Stomach (tissue), 4 donors: ENCODE results near the gene MUC6.

Source experiments
- EP300 ChIP-seq: sonication (generic); formaldehyde crosslinking; IDR thresholded peaks from one replicate; pipeline ENCODE4 v1.6.1; 2017; ENCODE audit warnings: antibody characterized with exemption
- POLR2AphosphoS5 ChIP-seq, 3 donors: sonication (generic); formaldehyde crosslinking; IDR thresholded peaks; one replicate each; pipeline ENCODE4 v1.6.1; 2016; ENCODE audit warnings: antibody characterized with exemption in 3 of 3
- TF ChIP-seq, protein P1 (sequence below), 7 experiments: fragments of 450-650 bp in 4 of 7; fragments of 200-600 bp in 3 of 7; sonication (generic) in 3 of 7; IDR thresholded peaks; one replicate each; pipeline ENCODE4 v1.5.1; 2016 to 2019; ENCODE audit warnings: antibody characterized with exemption in 7 of 7, control low read depth in 2 of 7, mild to moderate bottlenecking in 1 of 7

DNA sequence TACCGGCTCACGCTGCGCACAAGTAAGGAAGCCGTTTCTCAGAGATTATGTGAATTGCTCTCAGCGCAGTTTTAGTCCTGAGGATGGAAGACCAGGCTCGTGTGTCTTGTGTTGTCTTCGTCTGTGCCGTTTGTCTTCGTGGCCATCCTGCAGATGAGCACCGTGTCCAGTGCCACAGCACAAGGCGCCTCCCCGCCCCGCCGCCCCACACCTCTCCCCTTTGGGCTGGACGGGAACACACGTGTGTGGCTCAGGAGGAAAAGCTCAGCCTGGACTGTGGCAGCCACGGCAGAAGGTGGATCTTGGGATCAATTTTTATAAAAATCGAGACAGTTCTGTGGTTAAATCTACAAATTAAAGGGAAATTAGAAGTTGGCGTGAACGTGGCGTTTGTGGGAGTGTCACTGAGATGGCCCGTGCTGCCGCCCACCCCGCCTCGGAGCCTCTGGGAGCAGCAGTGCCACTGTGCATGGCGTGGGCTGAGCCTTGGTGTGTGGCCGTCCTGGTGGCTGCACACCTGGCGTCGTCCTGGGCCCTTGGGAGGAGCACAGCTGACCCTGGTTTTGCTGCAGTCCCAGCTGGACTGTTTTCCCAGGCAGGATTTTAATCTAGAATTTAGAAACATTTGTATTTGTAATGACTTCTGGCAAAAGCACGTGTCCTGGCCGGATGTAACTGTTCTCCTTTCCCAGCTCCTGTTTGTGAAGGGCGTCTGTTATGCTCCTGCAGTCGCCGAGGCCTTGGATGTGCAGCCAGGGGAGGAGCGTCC, 25.8 kb downstream of the MUC6 start:
- TF ChIP-seq, protein P1, sequence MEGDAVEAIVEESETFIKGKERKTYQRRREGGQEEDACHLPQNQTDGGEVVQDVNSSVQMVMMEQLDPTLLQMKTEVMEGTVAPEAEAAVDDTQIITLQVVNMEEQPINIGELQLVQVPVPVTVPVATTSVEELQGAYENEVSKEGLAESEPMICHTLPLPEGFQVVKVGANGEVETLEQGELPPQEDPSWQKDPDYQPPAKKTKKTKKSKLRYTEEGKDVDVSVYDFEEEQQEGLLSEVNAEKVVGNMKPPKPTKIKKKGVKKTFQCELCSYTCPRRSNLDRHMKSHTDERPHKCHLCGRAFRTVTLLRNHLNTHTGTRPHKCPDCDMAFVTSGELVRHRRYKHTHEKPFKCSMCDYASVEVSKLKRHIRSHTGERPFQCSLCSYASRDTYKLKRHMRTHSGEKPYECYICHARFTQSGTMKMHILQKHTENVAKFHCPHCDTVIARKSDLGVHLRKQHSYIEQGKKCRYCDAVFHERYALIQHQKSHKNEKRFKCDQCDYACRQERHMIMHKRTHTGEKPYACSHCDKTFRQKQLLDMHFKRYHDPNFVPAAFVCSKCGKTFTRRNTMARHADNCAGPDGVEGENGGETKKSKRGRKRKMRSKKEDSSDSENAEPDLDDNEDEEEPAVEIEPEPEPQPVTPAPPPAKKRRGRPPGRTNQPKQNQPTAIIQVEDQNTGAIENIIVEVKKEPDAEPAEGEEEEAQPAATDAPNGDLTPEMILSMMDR (IDR thresholded peaks at IDR 0.05): no peak
- TF ChIP-seq EP300: no peak
- no peak for TF ChIP-seq POLR2AphosphoS5 (IDR thresholded peaks at IDR 0.05)
